IMR-90 (cell line): ENCODE data around the gene CAMK4. TPM values are rescaled to one million over a fixed set of nuclear protein-coding genes. Genes with fewer than 3 reads are reported as not detected.

Experiments used
- ATAC-seq: fragments of 200-7000 bp; cut with Tn5 transposase; 2 replicates; pipeline ENCODE4 v1.9.1; 2020; ENCODE audit warnings: low read depth, mild to moderate bottlenecking, moderate library complexity
- BruUV-seq: library from RNA; stranded (reverse); fragments of 400-500 nt; replicated peaks from 2 replicates; lab custom pipeline; 2021; lab: Mats Ljungman, UMichigan
- CTCF ChIA-PET: fragments of 300-600 bp; formaldehyde crosslinking; extraction: SDS; loops from one replicate; lab custom pipeline; 2021; ENCODE audit warnings: antibody characterized with exemption; lab: Yijun Ruan, JAX
- POLR2A ChIA-PET: fragments of 300-600 bp; sonication (Branson Sonifier 250); formaldehyde crosslinking; loops from one replicate; lab custom pipeline; 2022; ENCODE audit warnings: antibody characterized with exemption; ENCODE audit not compliant: unreplicated experiment; lab: Charles Lee
- DNase-seq: peaks from one replicate; pipeline ENCODE4 v3.0.0; 2013
- H2AFZ ChIP-seq: replicated peaks from 2 replicates; pipeline ENCODE3; 2013; ENCODE audit warnings: low read length, mild to moderate bottlenecking; ENCODE audit not compliant: poor library complexity
- H2AK5ac ChIP-seq: 2 replicates; pipeline ENCODE4 v1.6.1; 2013; ENCODE audit warnings: low read depth, low read length, inconsistent platforms
- H2AK9ac ChIP-seq: replicated peaks from 2 replicates; pipeline ENCODE3; 2013; ENCODE audit warnings: mild to moderate bottlenecking, low read depth, low read length, moderate library complexity; ENCODE audit not compliant: poor library complexity
- H2BK120ac ChIP-seq: 2 replicates; pipeline ENCODE4 v1.6.1; 2013; ENCODE audit warnings: low read depth, low read length, inconsistent platforms
- H2BK15ac ChIP-seq: 3 replicates; pipeline ENCODE4 v1.6.1; 2013; ENCODE audit warnings: low read depth, low read length, inconsistent platforms
- H2BK20ac ChIP-seq: 2 replicates; pipeline ENCODE4 v1.6.1; 2013; ENCODE audit warnings: low read depth, mild to moderate bottlenecking, inconsistent platforms, low read length, moderate library complexity
- H2BK5ac ChIP-seq: 2 replicates; pipeline ENCODE4 v1.6.1; 2013; ENCODE audit warnings: mild to moderate bottlenecking, low read depth, low read length, inconsistent platforms; ENCODE audit not compliant: poor library complexity, severe bottlenecking
- H3K14ac ChIP-seq: replicated peaks from 2 replicates; pipeline ENCODE4 v1.6.1; 2013; ENCODE audit warnings: low read depth, low read length, inconsistent platforms
- H3K18ac ChIP-seq: 2 replicates; pipeline ENCODE4 v1.6.1; 2013; ENCODE audit warnings: low read depth, low read length, control low read depth
- H3K23ac ChIP-seq: 2 replicates; pipeline ENCODE4 v1.6.1; 2013; ENCODE audit warnings: low read depth, low read length, inconsistent platforms
- H3K27ac ChIP-seq: 2 replicates; pipeline ENCODE4 v1.5.1; 2013; ENCODE audit warnings: mild to moderate bottlenecking, control low read depth, low read length; ENCODE audit not compliant: insufficient read depth
- H3K27me3 ChIP-seq: 2 replicates; pipeline ENCODE4 v1.6.1; 2013; ENCODE audit warnings: low read length; ENCODE audit not compliant: control insufficient read depth, insufficient read depth
- H3K36me3 ChIP-seq: 2 replicates; pipeline ENCODE4 v1.6.1; 2013; ENCODE audit warnings: low read length, mixed read lengths; ENCODE audit not compliant: control insufficient read depth, insufficient read depth
- H3K4ac ChIP-seq: 2 replicates; pipeline ENCODE4 v1.6.1; 2013; ENCODE audit warnings: low read depth, low read length, inconsistent platforms
- H3K4me1 ChIP-seq: 2 replicates; pipeline ENCODE4 v1.6.1; 2013; ENCODE audit warnings: low read length, mixed read lengths; ENCODE audit not compliant: control insufficient read depth, insufficient read depth
- H3K4me2 ChIP-seq: 2 replicates; pipeline ENCODE4 v1.6.1; 2013; ENCODE audit warnings: low read depth, mild to moderate bottlenecking, control low read depth, low read length, moderate library complexity
- H3K4me3 ChIP-seq: 2 replicates; pipeline ENCODE4 v1.5.1; 2013; ENCODE audit warnings: low read depth, mild to moderate bottlenecking, control low read depth, low read length, moderate library complexity; ENCODE audit not compliant: insufficient read depth
- H3K56ac ChIP-seq: 2 replicates; pipeline ENCODE4 v1.6.1; 2013; ENCODE audit warnings: low read length, inconsistent platforms; ENCODE audit not compliant: insufficient read depth; ENCODE audit errors: extremely low read depth
- H3K79me1 ChIP-seq, 2 experiments: 2 replicates each; pipeline ENCODE4 v1.6.1; 2013; ENCODE audit warnings: low read length in 2 of 2, inconsistent platforms in 1 of 2, low read depth in 1 of 2
- H3K9ac ChIP-seq: 2 replicates; pipeline ENCODE4 v1.6.1; 2013; ENCODE audit warnings: low read depth, low read length, control low read depth
- H3K9me1 ChIP-seq: 2 replicates; pipeline ENCODE4 v1.6.1; 2013; ENCODE audit warnings: low read length, inconsistent platforms; ENCODE audit not compliant: insufficient read depth
- H3K9me3 ChIP-seq: 2 replicates; pipeline ENCODE4 v1.6.1; 2013; ENCODE audit warnings: low read length; ENCODE audit not compliant: control insufficient read depth, insufficient read depth
- H4K20me1 ChIP-seq: 2 replicates; pipeline ENCODE4 v1.6.1; 2013; ENCODE audit warnings: low read length, inconsistent platforms; ENCODE audit not compliant: insufficient read depth
- H4K5ac ChIP-seq: 2 replicates; pipeline ENCODE4 v1.6.1; 2013; ENCODE audit warnings: mild to moderate bottlenecking, low read depth, low read length, control low read depth
- H4K8ac ChIP-seq, 2 experiments: 2 replicates each; pipeline ENCODE4 v1.6.1; 2013; ENCODE audit warnings: low read depth in 2 of 2, low read length in 2 of 2, control low read depth in 1 of 2, inconsistent platforms in 1 of 2
- H4K91ac ChIP-seq: 2 replicates; pipeline ENCODE4 v1.6.1; 2013; ENCODE audit warnings: low read depth, low read length, inconsistent platforms; ENCODE audit not compliant: insufficient read depth
- CEBPB ChIP-seq: IDR thresholded peaks from 2 replicates; pipeline ENCODE4 v1.6.1; 2012; ENCODE audit warnings: low read depth, low read length, improper control_type of control experiment
- MAFK ChIP-seq: IDR thresholded peaks from 2 replicates; pipeline ENCODE4 v1.6.1; 2012; ENCODE audit warnings: low read depth, low read length, improper control_type of control experiment
- POLR2A ChIP-seq: IDR thresholded peaks from 2 replicates; pipeline ENCODE4 v1.6.1; 2012; ENCODE audit warnings: mild to moderate bottlenecking, low read depth, low read length
- WGBS, 2 experiments: methylation state at CpG; one replicate each; pipeline versions ENCODE4 v1.1.5 to v1.1.7; 2013; ENCODE audit warnings: missing lambda C conversion rate in 2 of 2; ENCODE audit not compliant: insufficient read length in 1 of 2; ENCODE audit errors: extremely low coverage in 2 of 2; 5-methylcytosine and 5-hydroxymethylcytosine counted together
- dilution Hi-C: fragments of 300-500 bp; cut with HindIII; formaldehyde crosslinking; loops from one replicate; pipeline ENCODE4 v1.14.3; 2018; ENCODE audit warnings: low sequenced_read_pairs; ENCODE audit not compliant: unreplicated experiment
- in situ Hi-C: fragments of 300-500 bp; cut with MboI; formaldehyde crosslinking; loops from 3 replicates; pipeline ENCODE4 v1.14.3; 2019; ENCODE audit warnings: low sequenced_read_pairs, inconsistent platforms, mixed read lengths
- intact Hi-C: fragments of 100-400 bp; cut with micrococcal nuclease; formaldehyde crosslinking; loops from 2 replicates; pipeline ENCODE4 v1.10.0; 2022
- polyA plus RNA-seq, 3 experiments: library from polyadenylated mRNA; depleted of rRNA; stranded (reverse); fragments of >200 nt; gene quantifications; 2 replicates each; pipeline ENCODE4 v1.2.3, GENCODE V29; 2012; ENCODE audit warnings: low replicate concordance in 1 of 3
- total RNA-seq: library from RNA; depleted of rRNA; stranded (reverse); fragments of >200 nt; gene quantifications from 2 replicates; pipeline ENCODE4 v1.2.3, GENCODE V29; 2012

The CAMK4 gene
- total and polyA plus RNA-seq, 2 of the 4 experiments (the other 2 are of a cell fraction): 3.7 to 4.8 TPM

DNA sequence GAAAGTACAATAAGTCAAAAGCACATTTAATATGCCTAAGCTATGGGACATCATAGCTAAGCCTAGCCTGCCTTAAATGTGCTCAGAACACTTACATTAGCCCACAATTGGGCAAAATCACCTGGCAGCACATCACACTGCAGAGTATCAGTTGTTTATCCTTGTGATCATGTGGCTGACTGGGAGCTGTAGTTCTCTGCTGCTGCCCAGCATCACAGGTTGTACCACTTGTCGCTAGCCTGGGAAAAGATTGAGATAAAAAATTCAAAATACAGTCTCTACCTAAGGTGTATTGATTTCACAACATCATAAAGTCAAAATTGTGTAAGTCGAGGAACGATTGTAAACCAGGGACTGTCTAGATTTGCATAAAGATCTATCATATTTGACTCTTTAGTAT, 58.6 kb downstream of the CAMK4 start:
- no peak overlapping the region for H2AFZ ChIP-seq
- intact Hi-C loops (no loop called here), dilution Hi-C loops (no loop called here), in situ Hi-C loops (no loop called here)
- no peak overlapping the region for H4K5ac ChIP-seq
- no peak overlapping the region for H3K14ac ChIP-seq
- H3K4me2 ChIP-seq: no peak overlapping the region
- no peak overlapping the region for H2BK120ac ChIP-seq
- H3K4ac ChIP-seq: no peak overlapping the region
- H4K20me1 ChIP-seq: no peaks in the 10 kb centered on the region
- no peak overlapping the region for H4K8ac ChIP-seq
- H2BK5ac ChIP-seq: no peak overlapping the region
- no peak overlapping the region for H3K23ac ChIP-seq
- H3K18ac ChIP-seq: no peak overlapping the region
- H2BK20ac ChIP-seq: no peak overlapping the region
- H3K4me1 ChIP-seq: no peaks in the 10 kb centered on the region
- DNase-seq: no peak
- no CpG with 5 or more reads among the region's 3 CpGs for WGBS, 2 experiments
- no peaks in the 10 kb centered on the region for H3K9me1 ChIP-seq
- H3K9me3 ChIP-seq: no peaks in the 10 kb centered on the region
- no peaks in the 10 kb centered on the region for H3K27me3 ChIP-seq
- TF ChIP-seq MAFK (no peak), CEBPB (0 out of 2 replicates have a peak, but pooled peaks have one; percentile 13), POLR2A (no peak)
- H2AK9ac ChIP-seq: no peak overlapping the region
- H3K56ac ChIP-seq: no peak overlapping the region
- no peak overlapping the region for H3K27ac ChIP-seq
- H2AK5ac ChIP-seq: no peak overlapping the region
- no TSS peak for BruUV-seq
- CTCF ChIA-PET: interaction anchor here (0.8 kb wide), 1 partner anchor 12 kb away, joined by 8 read pairs; no protein-coding TSS in a partner anchor
- H3K9ac ChIP-seq: no peak overlapping the region
- H3K79me1 ChIP-seq: no peaks in the 10 kb centered on the region
- H3K4me3 ChIP-seq: no peak overlapping the region
- no peaks in the 10 kb centered on the region for H3K36me3 ChIP-seq
- no peak overlapping the region for H2BK15ac ChIP-seq
- POLR2A ChIA-PET: no interaction called here
- ATAC-seq: no peak
- H4K91ac ChIP-seq: no peak overlapping the region
